Neural cell (in vitro differentiated cells): ENCODE data around the gene ANGPTL8. TPM values are rescaled to one million over a fixed set of nuclear protein-coding genes. Genes with fewer than 3 reads are reported as not detected.

Experiments used
- H2AFZ ChIP-seq: fragments of 200-600, 300-800 bp; sonication (generic), shearing (Covaris generic); 2 replicates; pipeline ENCODE4 v1.6.0; 2014; ENCODE audit warnings: low read depth, mild to moderate bottlenecking, antibody characterized with exemption, low read length, moderate library complexity
- H3F3A ChIP-seq: fragments of 200-600 bp; shearing (Covaris generic); 2 replicates; pipeline ENCODE4 v1.6.1; 2016; ENCODE audit warnings: mild to moderate bottlenecking, moderate library complexity, mixed read lengths, antibody characterized with exemption, low read length; ENCODE audit not compliant: insufficient read depth, poor library complexity, severe bottlenecking
- H3K27ac ChIP-seq: fragments of 200-600, 300-800 bp; sonication (generic), shearing (Covaris generic); 2 replicates; pipeline ENCODE4 v1.5.1; 2014; ENCODE audit warnings: mild to moderate bottlenecking, low read length, moderate library complexity
- H3K27me3 ChIP-seq: fragments of 300-800, 200-600 bp; sonication (generic), shearing (Covaris generic); 2 replicates; pipeline ENCODE4 v1.6.0; 2014; ENCODE audit warnings: mild to moderate bottlenecking, low read depth, low read length, moderate library complexity; ENCODE audit not compliant: insufficient read depth
- H3K36me3 ChIP-seq: fragments of 300-800, 200-600 bp; sonication (generic), shearing (Covaris generic); 2 replicates; pipeline ENCODE4 v1.5.1; 2014; ENCODE audit warnings: mild to moderate bottlenecking, antibody characterized with exemption, low read length, moderate library complexity; ENCODE audit not compliant: insufficient read depth
- H3K4me2 ChIP-seq: fragments of 300-800, 200-600 bp; sonication (generic), shearing (Covaris generic); 2 replicates; pipeline ENCODE4 v1.6.0; 2014; ENCODE audit warnings: mild to moderate bottlenecking, low read length
- H3K4me3 ChIP-seq: fragments of 300-800, 200-600 bp; sonication (generic), shearing (Covaris generic); 2 replicates; pipeline ENCODE4 v1.5.1; 2014; ENCODE audit warnings: mild to moderate bottlenecking, low read length, moderate library complexity
- H3K79me2 ChIP-seq: fragments of 200-600 bp; shearing (Covaris generic); replicated peaks from 2 replicates; pipeline ENCODE4 v1.6.0; 2014; ENCODE audit warnings: mild to moderate bottlenecking, low read length, moderate library complexity; ENCODE audit not compliant: insufficient read depth
- H3K9ac ChIP-seq: fragments of 300-800, 200-600 bp; sonication (generic), shearing (Covaris generic); 2 replicates; pipeline ENCODE4 v1.6.1; 2016; ENCODE audit warnings: mild to moderate bottlenecking, low read length, mixed read lengths
- H3K9me2 ChIP-seq: fragments of 200-600 bp; shearing (Covaris generic); 2 replicates; pipeline ENCODE4 v1.6.1; 2016; ENCODE audit warnings: mild to moderate bottlenecking, low read length, mixed read lengths; ENCODE audit not compliant: insufficient read depth
- H3K9me3 ChIP-seq: fragments of 200-600, 300-800 bp; sonication (generic), shearing (Covaris generic); 2 replicates; pipeline ENCODE4 v1.6.1; 2016; ENCODE audit warnings: mild to moderate bottlenecking, mixed run types, low read length, moderate library complexity, mixed read lengths
- H4K20me1 ChIP-seq: fragments of 200-600 bp; shearing (Covaris generic); 2 replicates; pipeline ENCODE4 v1.6.1; 2016; ENCODE audit warnings: mild to moderate bottlenecking, mixed run types; ENCODE audit not compliant: insufficient read depth
- CTCF ChIP-seq: fragments of 450-650 bp; IDR thresholded peaks from 2 replicates; pipeline ENCODE4 v1.5.1; 2014; ENCODE audit warnings: antibody characterized with exemption, mild to moderate bottlenecking, moderate library complexity; ENCODE audit not compliant: poor library complexity, severe bottlenecking
- EP300 ChIP-seq: fragments of 450-650 bp; conservative IDR thresholded peaks from 2 replicates; pipeline ENCODE4 v1.6.1; 2014; ENCODE audit warnings: antibody characterized with exemption, mild to moderate bottlenecking, moderate library complexity; ENCODE audit not compliant: poor library complexity, severe bottlenecking
- EZH2 ChIP-seq: fragments of 200-600, 300-800 bp; shearing (Covaris generic), sonication (generic); IDR thresholded peaks from 2 replicates; pipeline ENCODE4 v1.6.1; 2014; ENCODE audit warnings: antibody characterized with exemption, low read length, borderline replicate concordance, mild to moderate bottlenecking; ENCODE audit not compliant: insufficient read depth, poor library complexity, severe bottlenecking
- MXI1 ChIP-seq: fragments of 450-650 bp; conservative IDR thresholded peaks from 2 replicates; pipeline ENCODE4 v1.6.1; 2014; ENCODE audit warnings: antibody characterized with exemption, mild to moderate bottlenecking; ENCODE audit not compliant: poor library complexity, severe bottlenecking
- POLR2AphosphoS5 ChIP-seq: IDR thresholded peaks from 2 replicates; pipeline ENCODE4 v1.6.1; 2012
- RAD21 ChIP-seq: fragments of 450-650 bp; conservative IDR thresholded peaks from 2 replicates; pipeline ENCODE4 v1.6.1; 2014; ENCODE audit warnings: antibody characterized with exemption, mild to moderate bottlenecking, moderate library complexity
- REST ChIP-seq: IDR thresholded peaks from 2 replicates; pipeline ENCODE4 v1.6.1; 2012; ENCODE audit warnings: borderline replicate concordance
- SMC3 ChIP-seq: fragments of 450-650 bp; conservative IDR thresholded peaks from 2 replicates; pipeline ENCODE4 v1.6.1; 2014; ENCODE audit warnings: antibody characterized with exemption, mild to moderate bottlenecking, moderate library complexity; ENCODE audit not compliant: poor library complexity
- TAF1 ChIP-seq: IDR thresholded peaks from 2 replicates; pipeline ENCODE4 v1.6.1; 2012; ENCODE audit warnings: low read depth
- polyA plus RNA-seq: library from polyadenylated mRNA; depleted of rRNA; stranded (reverse); fragments of >200 nt; gene quantifications from 2 replicates; pipeline ENCODE4 v1.2.3, GENCODE V29; 2014

ANGPTL8 gene
- polyA plus RNA-seq, 1 donor from 2014 or later = not detected

- H3K36me3 ChIP-seq = no peaks in the 10 kb centered on the region
- no peak for TF ChIP-seq EZH2
- no peaks in the 10 kb centered on the region for H3K9me2 ChIP-seq
- H3F3A ChIP-seq = no peaks in the 10 kb centered on the region
- no peaks in the 10 kb centered on the region for H3K9me3 ChIP-seq
- no peaks in the 10 kb centered on the region for H4K20me1 ChIP-seq
- H3K4me3 ChIP-seq = no peak overlapping the region
- no peak overlapping the region for H3K9ac ChIP-seq
- peaks cover 11% of the 10 kb centered on the region for H3K27me3 ChIP-seq
- no peak overlapping the region for H2AFZ ChIP-seq
- no peak overlapping the region for H3K4me2 ChIP-seq
- H3K79me2 ChIP-seq = no peaks in the 10 kb centered on the region
- no peak overlapping the region for H3K27ac ChIP-seq
Measured at GRCh38 chr19:11257846-11258380, 18.5 kb downstream of the ANGPTL8 start.

- no peak overlapping the region for H3K27ac ChIP-seq
- no peak overlapping the region for H2AFZ ChIP-seq
- no peaks in the 10 kb centered on the region for H3K9me2 ChIP-seq
- no peaks in the 10 kb centered on the region for H3F3A ChIP-seq
- peaks cover 12% of the 10 kb centered on the region for H3K27me3 ChIP-seq
- no peak overlapping the region for H3K4me2 ChIP-seq
- no peaks in the 10 kb centered on the region for H4K20me1 ChIP-seq
- no peaks in the 10 kb centered on the region for H3K79me2 ChIP-seq
- H3K36me3 ChIP-seq = no peaks in the 10 kb centered on the region
- H3K9ac ChIP-seq = no peak overlapping the region
- TF ChIP-seq RAD21 (no peak), MXI1 (no peak), CTCF (no peak), POLR2AphosphoS5 (no peak), TAF1 (no peak), REST (no peak), SMC3 (no peak), EP300 (no peak), EZH2 (no peak)
- H3K4me3 ChIP-seq = no peak overlapping the region
- H3K9me3 ChIP-seq = no peaks in the 10 kb centered on the region
Measured at GRCh38 chr19:11260996-11261395, 21.6 kb downstream of the ANGPTL8 start.
